Nephron (organoid): ENCODE measurements around the gene STPG4.
A peak's percentile ranks its signal among the peaks of the same experiment; 100 is the strongest.

Experiments used
- H3K27ac Mint-ChIP-seq, 3 experiments: 2 replicates each; pipeline ENCODE4 v1.8.0; 2020; ENCODE audit warnings: mixed read lengths in 3 of 3, mild to moderate bottlenecking in 2 of 3, moderate library complexity in 1 of 3
- H3K27me3 Mint-ChIP-seq: 2 replicates; pipeline ENCODE4 v1.8.0; 2021; ENCODE audit warnings: low read depth, mild to moderate bottlenecking, moderate library complexity, mixed read lengths
- H3K36me3 Mint-ChIP-seq: 2 replicates; pipeline ENCODE4 v1.8.0; 2020; ENCODE audit warnings: low read depth, mixed read lengths
- H3K4me1 Mint-ChIP-seq: 2 replicates; pipeline ENCODE4 v1.8.0; 2020; ENCODE audit warnings: mixed read lengths
- H3K4me3 Mint-ChIP-seq, 3 experiments: 2 replicates each; pipeline ENCODE4 v1.8.0; 2020; ENCODE audit warnings: mild to moderate bottlenecking in 3 of 3, mixed read lengths in 3 of 3, moderate library complexity in 2 of 3
- H3K9me3 Mint-ChIP-seq: 2 replicates; pipeline ENCODE4 v1.8.0; 2020; ENCODE audit warnings: mixed read lengths
- TF ChIP-seq, protein P1 (sequence below), 3 experiments: fragments of 200-600 bp; sonication (generic); IDR thresholded peaks; one replicate each; pipeline ENCODE4 v1.5.0; 2021; ENCODE audit warnings: antibody characterized with exemption in 3 of 3; ENCODE audit not compliant: unreplicated experiment in 3 of 3

The STPG4 gene

DNA sequence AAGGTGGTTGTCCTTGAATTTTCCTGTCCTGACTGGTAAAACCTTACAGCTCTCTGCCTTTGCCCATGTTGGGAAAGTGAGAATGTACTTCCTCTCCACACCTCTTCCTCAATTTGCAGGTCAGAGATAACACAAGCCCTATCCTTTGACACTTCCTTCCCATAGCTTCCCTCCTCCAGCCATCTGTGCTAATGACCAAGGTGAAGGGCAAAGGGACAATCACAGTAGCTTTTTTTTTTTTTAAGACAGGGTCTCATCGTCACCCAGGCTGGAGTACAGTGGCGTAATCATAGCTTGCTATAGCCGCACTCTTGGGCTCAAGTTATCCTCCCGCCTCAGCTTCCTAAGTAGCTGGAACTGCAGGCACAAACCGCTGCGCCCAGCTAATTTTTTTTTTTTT lies 24.3 kb upstream of the STPG4 start:
- Mint-ChIP-seq H3K4me3 (peak overlapping the region in 2 of 3 experiments; percentile 38 to 59), H3K27me3 (peaks cover 8% of the 10 kb centered on the region), H3K36me3 (no peaks in the 10 kb centered on the region), H3K4me1 (peaks cover 9% of the 10 kb centered on the region), H3K9me3 (no peaks in the 10 kb centered on the region), H3K27ac (peak overlapping the region in 2 of 3 experiments; percentile 9 to 43)
- TF ChIP-seq, protein P1, sequence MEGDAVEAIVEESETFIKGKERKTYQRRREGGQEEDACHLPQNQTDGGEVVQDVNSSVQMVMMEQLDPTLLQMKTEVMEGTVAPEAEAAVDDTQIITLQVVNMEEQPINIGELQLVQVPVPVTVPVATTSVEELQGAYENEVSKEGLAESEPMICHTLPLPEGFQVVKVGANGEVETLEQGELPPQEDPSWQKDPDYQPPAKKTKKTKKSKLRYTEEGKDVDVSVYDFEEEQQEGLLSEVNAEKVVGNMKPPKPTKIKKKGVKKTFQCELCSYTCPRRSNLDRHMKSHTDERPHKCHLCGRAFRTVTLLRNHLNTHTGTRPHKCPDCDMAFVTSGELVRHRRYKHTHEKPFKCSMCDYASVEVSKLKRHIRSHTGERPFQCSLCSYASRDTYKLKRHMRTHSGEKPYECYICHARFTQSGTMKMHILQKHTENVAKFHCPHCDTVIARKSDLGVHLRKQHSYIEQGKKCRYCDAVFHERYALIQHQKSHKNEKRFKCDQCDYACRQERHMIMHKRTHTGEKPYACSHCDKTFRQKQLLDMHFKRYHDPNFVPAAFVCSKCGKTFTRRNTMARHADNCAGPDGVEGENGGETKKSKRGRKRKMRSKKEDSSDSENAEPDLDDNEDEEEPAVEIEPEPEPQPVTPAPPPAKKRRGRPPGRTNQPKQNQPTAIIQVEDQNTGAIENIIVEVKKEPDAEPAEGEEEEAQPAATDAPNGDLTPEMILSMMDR (IDR thresholded peaks at IDR 0.05; ENCODE audit: unreplicated experiment in 3 of 3), result no peak

DNA sequence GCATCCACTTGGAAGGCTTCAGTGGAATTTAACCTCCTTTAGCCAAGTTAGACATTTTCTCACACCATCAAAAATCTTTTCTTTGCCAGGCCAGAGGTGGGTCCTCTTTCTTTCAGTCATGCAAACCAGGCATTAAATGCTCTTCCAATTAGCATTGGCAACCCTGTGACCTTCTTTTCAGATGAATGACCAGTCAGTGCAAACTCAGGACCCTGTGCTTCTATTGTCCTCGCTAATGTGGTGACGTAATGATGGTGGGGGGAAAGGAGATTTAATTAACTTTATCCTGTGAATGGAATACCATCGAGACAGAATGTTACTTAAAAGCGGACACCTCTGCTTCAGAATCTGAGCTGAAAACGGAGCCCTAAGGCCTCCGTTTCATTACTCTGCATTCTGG lies 23.2 kb upstream of the STPG4 start:
- Mint-ChIP-seq H3K4me1 (peaks cover 20% of the 10 kb centered on the region), H3K9me3 (no peaks in the 10 kb centered on the region), H3K36me3 (no peaks in the 10 kb centered on the region), H3K4me3 (peak overlapping the region in 1 of 3 experiments; percentile 18), H3K27me3 (peaks cover 8% of the 10 kb centered on the region), H3K27ac (peak overlapping the region in 1 of 3 experiments; percentile 34)
- TF ChIP-seq, protein P1 (IDR thresholded peaks at IDR 0.05; ENCODE audit: unreplicated experiment in 3 of 3), result no peak

DNA sequence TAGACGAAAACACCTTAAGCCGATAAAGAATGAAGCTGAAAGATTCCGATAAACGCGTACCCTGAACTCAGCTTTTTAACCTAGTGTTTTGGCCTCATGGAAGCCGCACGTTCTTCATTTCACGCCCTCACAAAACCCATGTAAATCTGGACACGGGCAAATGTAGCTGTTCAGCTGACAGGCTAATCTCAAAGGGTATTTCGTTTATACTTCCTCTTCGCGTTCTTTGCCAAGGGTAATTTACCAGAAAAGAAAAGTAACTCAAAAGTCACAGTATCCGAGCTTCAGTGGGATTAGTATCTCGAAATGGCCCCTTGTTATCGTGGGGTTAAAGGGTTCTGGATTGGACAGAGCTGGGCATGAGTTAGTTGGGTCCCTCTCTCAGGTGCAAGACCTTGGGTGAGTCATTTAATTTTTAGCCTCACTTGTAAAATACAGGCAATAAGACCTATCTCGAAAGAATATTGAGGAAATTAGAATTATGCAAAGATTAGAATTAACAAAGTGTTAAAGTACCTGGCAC lies 22.0 kb upstream of the STPG4 start:
- Mint-ChIP-seq H3K4me1 (peaks cover 32% of the 10 kb centered on the region), H3K9me3 (no peaks in the 10 kb centered on the region), H3K27me3 (peaks cover 8% of the 10 kb centered on the region), H3K4me3 (peak overlapping the region; percentile 98 to 100 (median 98)), H3K36me3 (no peaks in the 10 kb centered on the region), H3K27ac (peak overlapping the region; percentile 99 to 100 (median 99))
- TF ChIP-seq, protein P1 (IDR thresholded peaks at IDR 0.05; ENCODE audit: unreplicated experiment in 3 of 3), result no peak

DNA sequence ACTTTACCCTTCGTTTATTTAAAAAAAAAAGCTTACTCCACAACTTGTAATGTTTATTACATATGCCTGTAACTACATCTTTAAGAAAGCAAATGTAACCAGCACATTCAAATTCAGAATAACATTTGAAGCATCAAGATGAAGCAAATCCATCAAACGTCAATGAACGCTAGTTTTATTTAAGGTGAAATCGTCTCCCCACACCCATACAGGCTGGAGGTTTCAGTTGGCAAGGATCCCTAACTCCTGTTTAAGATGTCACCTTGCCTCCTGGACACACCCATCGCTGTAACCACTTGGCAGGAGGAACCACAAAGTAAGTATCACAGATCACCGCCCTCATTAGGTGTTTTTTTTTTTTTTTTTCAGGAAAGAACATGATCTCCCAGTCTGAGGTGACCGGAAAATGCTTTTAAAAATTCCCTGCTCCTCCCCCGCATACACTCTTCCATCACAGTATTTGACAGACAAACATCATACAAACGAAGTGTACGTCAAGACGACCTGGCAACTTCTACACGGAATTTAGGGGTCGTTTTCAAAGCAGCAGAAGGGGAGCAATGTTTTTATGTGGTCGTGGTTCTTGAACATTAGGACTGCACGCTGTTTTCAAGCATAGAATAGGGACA lies 19.7 kb upstream of the STPG4 start:
- Mint-ChIP-seq H3K9me3 (no peaks in the 10 kb centered on the region), H3K27ac (peak overlapping the region; percentile 96 to 100 (median 99)), H3K4me3 (peak overlapping the region; percentile 94 to 97 (median 94)), H3K27me3 (peaks cover 8% of the 10 kb centered on the region), H3K4me1 (peaks cover 55% of the 10 kb centered on the region), H3K36me3 (peaks cover 11% of the 10 kb centered on the region)
- TF ChIP-seq, protein P1 (IDR thresholded peaks at IDR 0.05; ENCODE audit: unreplicated experiment in 3 of 3), result no peak

DNA sequence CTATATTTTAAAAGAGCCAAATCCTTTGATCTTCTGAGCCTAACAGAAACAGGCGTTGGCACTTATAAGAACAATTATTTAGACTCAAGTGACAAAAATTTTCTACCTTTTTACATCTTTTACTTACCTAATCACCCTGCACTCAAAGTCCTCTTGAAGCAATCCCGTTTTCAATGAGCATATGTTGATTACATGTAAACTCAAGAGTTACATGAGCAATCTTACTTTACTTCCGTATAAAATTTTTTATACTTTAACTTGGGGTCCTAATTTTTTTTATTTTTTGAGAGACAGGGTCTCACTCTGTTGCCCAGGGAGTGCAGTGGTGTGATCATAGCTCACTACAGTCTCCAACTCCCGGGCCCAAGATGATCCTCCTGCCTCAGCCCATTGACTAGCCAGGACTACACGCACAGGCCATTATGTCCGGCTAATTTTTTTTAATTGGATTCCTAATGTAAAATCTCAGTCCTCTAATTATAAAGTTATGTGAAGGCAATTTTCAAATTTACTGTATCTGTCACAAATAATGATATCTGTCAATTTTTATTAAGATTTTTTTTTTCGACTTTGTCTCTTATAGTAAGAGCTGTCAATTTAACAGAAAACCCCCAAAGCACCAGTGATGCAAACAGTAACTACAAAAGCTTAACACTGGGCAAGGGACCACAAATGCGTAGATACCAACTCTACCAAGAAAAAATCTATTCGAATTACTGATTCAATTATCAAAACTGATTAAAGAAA lies 19.1 kb upstream of the STPG4 start:
- H3K4me1 Mint-ChIP-seq, result peaks cover 58% of the 10 kb centered on the region
- peak overlapping the region; percentile 96 to 100 (median 99) for H3K27ac Mint-ChIP-seq
- peak overlapping the region; percentile 94 to 97 (median 94) for H3K4me3 Mint-ChIP-seq
- H3K9me3 Mint-ChIP-seq, result no peaks in the 10 kb centered on the region
- H3K27me3 Mint-ChIP-seq, result peaks cover 4% of the 10 kb centered on the region
- TF ChIP-seq, protein P1 (IDR thresholded peaks at IDR 0.05; ENCODE audit: unreplicated experiment in 3 of 3), result no peak
- H3K36me3 Mint-ChIP-seq, result peaks cover 15% of the 10 kb centered on the region
